Measurements from ENCODE around the gene POLR2F.

Gene POLR2F

GRCh38 chr22:37909766-37910165, 43.7 kb upstream of the POLR2F start:
- DNase-seq: no peak
- no peaks in the 10 kb centered on the region for H3K27me3 ChIP-seq (replicated peaks in 2 of 5; ENCODE audit: control insufficient read depth in 4 of 5, insufficient read depth in 5 of 5, low read length in 4 of 5)
- no peak overlapping the region for H3K4me3 ChIP-seq (ENCODE audit: control insufficient read depth in 1 of 7, extremely low read depth in 1 of 7, insufficient read depth in 4 of 7, low read depth in 2 of 7, low read length in 6 of 7)
- no peaks in the 10 kb centered on the region for H3K9me3 ChIP-seq (ENCODE audit: control extremely low read depth in 1 of 5, control insufficient read depth in 4 of 5, insufficient read depth in 2 of 5, low read depth in 1 of 5, low read length in 4 of 5)
- ChIA-PET CTCF (interaction anchor here (1.2 to 1.8 kb wide), 2 partner anchors 10 to 12 kb away, joined by 5 read pairs; no protein-coding TSS in a partner anchor), POLR2A (no interaction called here)
- 100% methylated on average over 6 of the region's 7 CpGs for WGBS (ENCODE audit: insufficient coverage)
- no peak overlapping the region for H3K27ac ChIP-seq (ENCODE audit: insufficient read depth in 1 of 2, low read depth in 1 of 2, low read length in 2 of 2, poor library complexity in 1 of 2, severe bottlenecking in 2 of 2)
- H3K36me3 ChIP-seq (ENCODE audit: control insufficient read depth in 4 of 4, insufficient read depth in 4 of 4, low read length in 3 of 4): peaks cover 6 to 19% (median 12%) of the 10 kb centered on the region in 4 experiments
- peaks cover 0 to 24% (median 20%) of the 10 kb centered on the region in 4 experiments for H3K4me1 ChIP-seq (ENCODE audit: control extremely low read depth in 1 of 4, control insufficient read depth in 4 of 4, insufficient read depth in 4 of 4, low read length in 3 of 4)

GRCh38 chr22:37910890-37911672, 42.4 kb upstream of the POLR2F start:
- H3K27me3 ChIP-seq (replicated peaks in 2 of 5; ENCODE audit: control insufficient read depth in 4 of 5, insufficient read depth in 5 of 5, low read length in 4 of 5): no peaks in the 10 kb centered on the region
- H3K9me3 ChIP-seq (ENCODE audit: control extremely low read depth in 1 of 5, control insufficient read depth in 4 of 5, insufficient read depth in 2 of 5, low read depth in 1 of 5, low read length in 4 of 5): no peaks in the 10 kb centered on the region
- H3K27ac ChIP-seq (ENCODE audit: insufficient read depth in 1 of 2, low read depth in 1 of 2, low read length in 2 of 2, poor library complexity in 1 of 2, severe bottlenecking in 2 of 2): no peak overlapping the region
- CTCF ChIA-PET: interaction anchor here (1.1 to 1.9 kb wide), 6 partner anchors 9 to 93 kb away, joined by 3 to 5 read pairs (median 4); no protein-coding TSS in a partner anchor
- H3K36me3 ChIP-seq (ENCODE audit: control insufficient read depth in 4 of 4, insufficient read depth in 4 of 4, low read length in 3 of 4): peaks cover 6 to 21% (median 16%) of the 10 kb centered on the region in 4 experiments
- POLR2A ChIA-PET: no interaction called here
- H3K4me1 ChIP-seq (ENCODE audit: control extremely low read depth in 1 of 4, control insufficient read depth in 4 of 4, insufficient read depth in 4 of 4, low read length in 3 of 4): peaks cover 0 to 13% (median 12%) of the 10 kb centered on the region in 4 experiments
- DNase-seq: no peak
- WGBS (ENCODE audit: insufficient coverage): 97% methylated on average over 8 of the region's 15 CpGs
- no peak overlapping the region for H3K4me3 ChIP-seq (ENCODE audit: control insufficient read depth in 1 of 7, extremely low read depth in 1 of 7, insufficient read depth in 4 of 7, low read depth in 2 of 7, low read length in 6 of 7)

- H3K36me3 ChIP-seq (ENCODE audit: control insufficient read depth in 4 of 4, insufficient read depth in 4 of 4, low read length in 3 of 4): peaks cover 10 to 28% (median 22%) of the 10 kb centered on the region in 4 experiments
- ChIA-PET POLR2A (no interaction called here), CTCF (interaction anchor here (1.1 to 1.9 kb wide), 4 partner anchors 23 to 93 kb away, joined by 3 to 5 read pairs (median 4); no protein-coding TSS in a partner anchor)
These were observed 41.8 kb upstream of the POLR2F start for GRCh38 chr22:37911697-37912096.

GRCh38 chr22:37912171-37912570, 41.3 kb upstream of the POLR2F start:
- POLR2A ChIA-PET: no interaction called here
- WGBS (ENCODE audit: insufficient coverage): 89% methylated on average over 5 of the region's 8 CpGs
- Histone ChIP-seq H3K9me3 (ENCODE audit: control extremely low read depth in 1 of 5, control insufficient read depth in 4 of 5, insufficient read depth in 2 of 5, low read depth in 1 of 5, low read length in 4 of 5) (no peaks in the 10 kb centered on the region), H3K27me3 (replicated peaks in 2 of 5; ENCODE audit: control insufficient read depth in 4 of 5, insufficient read depth in 5 of 5, low read length in 4 of 5) (no peaks in the 10 kb centered on the region), H3K4me3 (ENCODE audit: control insufficient read depth in 1 of 7, extremely low read depth in 1 of 7, insufficient read depth in 4 of 7, low read depth in 2 of 7, low read length in 6 of 7) (no peak overlapping the region), H3K4me1 (ENCODE audit: control extremely low read depth in 1 of 4, control insufficient read depth in 4 of 4, insufficient read depth in 4 of 4, low read length in 3 of 4) (peaks cover 0 to 7% (median 6%) of the 10 kb centered on the region in 4 experiments), H3K36me3 (ENCODE audit: control insufficient read depth in 4 of 4, insufficient read depth in 4 of 4, low read length in 3 of 4) (peaks cover 11 to 29% (median 23%) of the 10 kb centered on the region in 4 experiments), H3K27ac (ENCODE audit: insufficient read depth in 1 of 2, low read depth in 1 of 2, low read length in 2 of 2, poor library complexity in 1 of 2, severe bottlenecking in 2 of 2) (no peak overlapping the region)
- CTCF ChIA-PET: interaction anchor here (1.2 kb wide), 1 partner anchor 32 kb away, joined by 3 read pairs; no protein-coding TSS in a partner anchor
- no peak for DNase-seq

More at GRCh38 chr22:37911697-37912096, 41.8 kb upstream of the POLR2F start:
- DNase-seq: no peak
- no peak overlapping the region for H3K27ac ChIP-seq (ENCODE audit: insufficient read depth in 1 of 2, low read depth in 1 of 2, low read length in 2 of 2, poor library complexity in 1 of 2, severe bottlenecking in 2 of 2)
- peaks cover 0 to 12% (median 10%) of the 10 kb centered on the region in 4 experiments for H3K4me1 ChIP-seq (ENCODE audit: control extremely low read depth in 1 of 4, control insufficient read depth in 4 of 4, insufficient read depth in 4 of 4, low read length in 3 of 4)
- WGBS (ENCODE audit: insufficient coverage): 100% methylated on average over 4 of the region's 8 CpGs
- H3K27me3 ChIP-seq (replicated peaks in 2 of 5; ENCODE audit: control insufficient read depth in 4 of 5, insufficient read depth in 5 of 5, low read length in 4 of 5): no peaks in the 10 kb centered on the region
- no peak overlapping the region for H3K4me3 ChIP-seq (ENCODE audit: control insufficient read depth in 1 of 7, extremely low read depth in 1 of 7, insufficient read depth in 4 of 7, low read depth in 2 of 7, low read length in 6 of 7)
- no peaks in the 10 kb centered on the region for H3K9me3 ChIP-seq (ENCODE audit: control extremely low read depth in 1 of 5, control insufficient read depth in 4 of 5, insufficient read depth in 2 of 5, low read depth in 1 of 5, low read length in 4 of 5)

- CTCF ChIA-PET: interaction anchor here (1.5 kb wide), 1 partner anchor 20 kb away, joined by 3 read pairs; no protein-coding TSS in a partner anchor
- H3K4me3 ChIP-seq (ENCODE audit: control insufficient read depth in 1 of 7, extremely low read depth in 1 of 7, insufficient read depth in 4 of 7, low read depth in 2 of 7, low read length in 6 of 7): no peak overlapping the region
- no peaks in the 10 kb centered on the region for H3K27me3 ChIP-seq (replicated peaks in 2 of 5; ENCODE audit: control insufficient read depth in 4 of 5, insufficient read depth in 5 of 5, low read length in 4 of 5)
- H3K36me3 ChIP-seq (ENCODE audit: control insufficient read depth in 4 of 4, insufficient read depth in 4 of 4, low read length in 3 of 4): peaks cover 12 to 40% (median 31%) of the 10 kb centered on the region in 4 experiments
- H3K9me3 ChIP-seq (ENCODE audit: control extremely low read depth in 1 of 5, control insufficient read depth in 4 of 5, insufficient read depth in 2 of 5, low read depth in 1 of 5, low read length in 4 of 5): no peaks in the 10 kb centered on the region
- no peak overlapping the region for H3K27ac ChIP-seq (ENCODE audit: insufficient read depth in 1 of 2, low read depth in 1 of 2, low read length in 2 of 2, poor library complexity in 1 of 2, severe bottlenecking in 2 of 2)
- DNase-seq: peak in 1 of 3 donors; percentile 16
- H3K4me1 ChIP-seq (ENCODE audit: control extremely low read depth in 1 of 4, control insufficient read depth in 4 of 4, insufficient read depth in 4 of 4, low read length in 3 of 4): peaks cover 0 to 5% (median 0%) of the 10 kb centered on the region in 4 experiments
- POLR2A ChIA-PET: interaction anchor here (1.0 kb wide), 1 partner anchor 27 kb away, joined by 3 read pairs; no protein-coding TSS in a partner anchor
- 82% methylated on average over 5 of the region's 7 CpGs for WGBS (ENCODE audit: insufficient coverage)
These were observed 40.2 kb upstream of the POLR2F start for GRCh38 chr22:37913233-37913721.

- 88% methylated on average over 4 of the region's 5 CpGs for WGBS (ENCODE audit: insufficient coverage)
- DNase-seq: no peak
- POLR2A ChIA-PET: no interaction called here
- H3K36me3 ChIP-seq (ENCODE audit: control insufficient read depth in 4 of 4, insufficient read depth in 4 of 4, low read length in 3 of 4): peaks cover 12 to 50% (median 36%) of the 10 kb centered on the region in 4 experiments
- no peaks in the 10 kb centered on the region for H3K27me3 ChIP-seq (replicated peaks in 2 of 5; ENCODE audit: control insufficient read depth in 4 of 5, insufficient read depth in 5 of 5, low read length in 4 of 5)
- peaks cover 5 to 19% (median 9%) of the 10 kb centered on the region in 4 experiments for H3K4me1 ChIP-seq (ENCODE audit: control extremely low read depth in 1 of 4, control insufficient read depth in 4 of 4, insufficient read depth in 4 of 4, low read length in 3 of 4)
- no peaks in the 10 kb centered on the region for H3K9me3 ChIP-seq (ENCODE audit: control extremely low read depth in 1 of 5, control insufficient read depth in 4 of 5, insufficient read depth in 2 of 5, low read depth in 1 of 5, low read length in 4 of 5)
- no peak overlapping the region for H3K4me3 ChIP-seq (ENCODE audit: control insufficient read depth in 1 of 7, extremely low read depth in 1 of 7, insufficient read depth in 4 of 7, low read depth in 2 of 7, low read length in 6 of 7)
- CTCF ChIA-PET: interaction anchor here (0.8 to 1.5 kb wide), 5 partner anchors 10 to 98 kb away, joined by 3 to 5 read pairs (median 4); partner anchors contain the start of gene MICALL1
- no peak overlapping the region for H3K27ac ChIP-seq (ENCODE audit: insufficient read depth in 1 of 2, low read depth in 1 of 2, low read length in 2 of 2, poor library complexity in 1 of 2, severe bottlenecking in 2 of 2)
These were observed 37.2 kb upstream of the POLR2F start for GRCh38 chr22:37916311-37916710.
